ENCODE results near the gene CHMP6.

DNA sequence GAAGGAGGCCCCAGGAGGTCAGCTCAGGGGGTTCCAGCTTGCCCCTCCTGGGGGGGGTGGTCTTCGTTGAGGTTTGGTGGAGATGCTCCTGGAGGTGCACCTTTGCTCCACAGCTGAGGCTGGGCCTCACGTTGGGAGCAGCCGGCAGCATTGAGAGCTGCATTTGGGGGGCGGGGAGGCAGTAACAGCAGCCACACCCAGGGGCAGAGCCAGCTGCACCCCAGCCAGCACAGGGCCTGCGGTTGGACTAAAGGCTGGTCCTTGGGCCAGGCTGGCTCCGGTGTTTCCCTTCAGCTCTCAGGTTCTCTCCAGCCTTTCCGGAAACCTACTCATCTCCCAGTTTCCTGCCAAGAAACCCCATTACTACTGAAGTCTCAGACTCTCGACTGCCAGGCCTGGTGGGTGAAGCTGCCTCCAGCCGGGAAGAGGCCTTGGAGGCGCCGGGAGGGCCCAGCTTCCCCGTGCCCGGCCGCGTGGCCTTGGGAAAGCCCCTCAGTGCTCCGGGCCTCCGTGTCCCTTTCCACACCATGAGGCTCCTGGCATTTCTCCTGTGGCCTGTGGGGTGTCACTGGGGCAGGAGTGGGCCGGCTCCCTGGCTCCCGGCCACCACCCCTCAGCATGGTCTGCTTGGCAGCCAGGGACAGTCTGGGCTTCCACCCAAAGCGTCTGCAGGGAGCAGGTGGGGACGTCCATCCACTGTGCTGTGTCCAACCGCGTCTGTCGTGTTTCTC lies 29.3 kb downstream of the CHMP6 start:
- TF ChIP-seq, protein P1, sequence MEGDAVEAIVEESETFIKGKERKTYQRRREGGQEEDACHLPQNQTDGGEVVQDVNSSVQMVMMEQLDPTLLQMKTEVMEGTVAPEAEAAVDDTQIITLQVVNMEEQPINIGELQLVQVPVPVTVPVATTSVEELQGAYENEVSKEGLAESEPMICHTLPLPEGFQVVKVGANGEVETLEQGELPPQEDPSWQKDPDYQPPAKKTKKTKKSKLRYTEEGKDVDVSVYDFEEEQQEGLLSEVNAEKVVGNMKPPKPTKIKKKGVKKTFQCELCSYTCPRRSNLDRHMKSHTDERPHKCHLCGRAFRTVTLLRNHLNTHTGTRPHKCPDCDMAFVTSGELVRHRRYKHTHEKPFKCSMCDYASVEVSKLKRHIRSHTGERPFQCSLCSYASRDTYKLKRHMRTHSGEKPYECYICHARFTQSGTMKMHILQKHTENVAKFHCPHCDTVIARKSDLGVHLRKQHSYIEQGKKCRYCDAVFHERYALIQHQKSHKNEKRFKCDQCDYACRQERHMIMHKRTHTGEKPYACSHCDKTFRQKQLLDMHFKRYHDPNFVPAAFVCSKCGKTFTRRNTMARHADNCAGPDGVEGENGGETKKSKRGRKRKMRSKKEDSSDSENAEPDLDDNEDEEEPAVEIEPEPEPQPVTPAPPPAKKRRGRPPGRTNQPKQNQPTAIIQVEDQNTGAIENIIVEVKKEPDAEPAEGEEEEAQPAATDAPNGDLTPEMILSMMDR (IDR thresholded peaks at IDR 0.05): no peak
- no peak for TF ChIP-seq POLR2A (IDR thresholded peaks at IDR 0.05)
